ENCODE measurements around the gene AP3B2.

AP3B2 gene

DNA sequence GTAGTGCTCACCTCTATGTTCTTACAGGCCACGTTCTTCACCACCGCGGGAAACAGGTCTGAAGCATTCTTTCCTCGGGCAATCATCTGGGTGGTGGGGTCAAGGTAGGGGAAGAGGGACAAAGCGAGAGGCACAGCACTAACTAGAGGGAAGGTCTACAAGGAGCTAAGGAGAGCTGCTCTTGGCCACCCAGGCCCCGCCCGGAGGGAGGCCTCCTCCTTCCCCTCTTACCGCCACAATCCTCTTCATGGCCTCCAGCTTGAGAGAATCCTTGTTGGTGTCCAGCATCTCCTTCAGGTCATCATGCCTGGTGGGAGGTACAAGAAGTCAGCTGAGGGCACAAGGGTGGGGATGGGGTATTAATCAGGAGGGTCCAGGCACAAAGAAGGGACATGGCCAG is 20.5 kb downstream of the AP3B2 start:
- DNase-seq, result no peak

DNA sequence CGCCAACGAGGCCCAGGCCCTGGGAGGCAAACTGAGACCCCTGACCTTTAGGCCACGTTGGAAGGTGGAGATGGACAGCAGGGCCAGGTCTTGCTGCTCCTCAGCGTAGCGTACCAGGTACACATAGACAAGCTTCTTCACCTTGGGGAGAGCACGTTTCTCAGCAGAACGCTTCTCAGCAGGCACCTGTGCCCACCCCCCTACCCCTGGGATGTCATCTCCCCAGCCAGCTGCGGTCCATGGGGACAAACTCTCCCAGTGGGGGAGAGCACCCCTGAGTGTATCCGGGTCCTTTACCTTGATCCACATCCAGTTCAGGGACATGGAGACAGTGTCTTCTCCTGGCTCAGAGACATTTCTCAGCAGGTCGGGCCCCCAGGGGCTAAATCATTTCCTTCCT is 21.0 kb downstream of the AP3B2 start:
- DNase-seq, result no peak

DNA sequence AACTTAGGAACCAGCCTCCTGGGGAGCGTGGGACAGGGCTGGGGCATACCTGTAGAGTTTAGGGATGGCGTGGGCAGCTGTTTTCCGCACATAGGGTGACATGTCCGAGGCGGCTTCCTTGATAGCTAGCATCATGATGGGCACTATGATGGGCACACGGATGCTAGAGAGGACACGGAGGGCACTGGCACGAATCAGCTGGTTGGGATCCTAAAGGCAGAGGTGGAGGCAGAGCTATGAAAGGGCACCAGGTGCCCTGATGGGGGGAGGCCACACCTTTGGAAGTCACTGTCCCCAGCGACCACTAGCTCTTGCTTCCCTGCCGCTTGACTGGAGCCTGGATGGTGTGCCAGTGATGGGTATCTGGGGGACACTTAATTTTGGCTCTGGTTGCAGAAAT is 28.3 kb downstream of the AP3B2 start:
- no peak for DNase-seq

DNA sequence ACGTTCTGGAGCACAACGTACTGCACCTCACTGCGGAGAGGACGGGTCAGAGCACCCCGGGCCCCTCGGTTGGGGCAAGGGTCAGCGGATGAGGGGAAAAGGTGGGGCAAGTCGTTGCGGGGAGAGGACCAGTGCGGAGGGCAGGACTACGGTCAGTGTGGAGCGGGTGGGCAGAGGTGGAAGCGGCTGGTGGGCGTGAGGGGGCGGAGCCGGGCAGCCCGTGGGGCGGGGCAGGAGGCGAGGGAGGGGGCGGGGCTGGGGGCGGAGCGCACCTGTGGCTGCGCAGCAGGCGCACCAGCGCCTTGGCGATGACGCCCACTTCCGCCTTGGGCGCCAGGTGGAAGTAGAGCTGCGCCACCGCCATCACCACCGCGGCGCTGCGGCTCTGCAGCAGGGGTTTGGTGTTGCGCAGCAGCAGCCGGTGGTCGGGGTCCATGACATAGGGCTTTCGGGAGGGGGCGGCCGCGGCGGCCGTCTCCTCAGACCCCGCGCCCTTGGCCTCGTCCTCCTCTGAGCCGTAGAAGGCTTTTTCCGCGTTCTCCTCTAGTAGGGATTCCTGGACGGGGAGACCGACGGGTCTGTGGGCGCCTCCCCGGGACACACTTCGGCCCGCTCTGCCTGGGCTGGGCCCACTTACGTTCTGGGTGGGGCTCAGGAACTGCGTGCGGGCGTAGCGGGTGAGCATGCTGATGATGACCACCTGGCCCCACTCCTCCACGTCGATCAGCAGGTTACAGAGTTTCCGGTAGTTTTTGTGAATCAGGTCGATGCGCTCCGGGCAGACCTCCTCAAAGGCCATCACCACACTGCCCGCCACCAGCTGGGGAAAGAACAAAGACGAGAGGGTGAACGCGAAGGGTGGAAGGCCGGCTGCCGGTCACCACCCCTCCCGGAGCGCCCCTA is 29.2 kb downstream of the AP3B2 start:
- peak; percentile 79 for DNase-seq

DNA sequence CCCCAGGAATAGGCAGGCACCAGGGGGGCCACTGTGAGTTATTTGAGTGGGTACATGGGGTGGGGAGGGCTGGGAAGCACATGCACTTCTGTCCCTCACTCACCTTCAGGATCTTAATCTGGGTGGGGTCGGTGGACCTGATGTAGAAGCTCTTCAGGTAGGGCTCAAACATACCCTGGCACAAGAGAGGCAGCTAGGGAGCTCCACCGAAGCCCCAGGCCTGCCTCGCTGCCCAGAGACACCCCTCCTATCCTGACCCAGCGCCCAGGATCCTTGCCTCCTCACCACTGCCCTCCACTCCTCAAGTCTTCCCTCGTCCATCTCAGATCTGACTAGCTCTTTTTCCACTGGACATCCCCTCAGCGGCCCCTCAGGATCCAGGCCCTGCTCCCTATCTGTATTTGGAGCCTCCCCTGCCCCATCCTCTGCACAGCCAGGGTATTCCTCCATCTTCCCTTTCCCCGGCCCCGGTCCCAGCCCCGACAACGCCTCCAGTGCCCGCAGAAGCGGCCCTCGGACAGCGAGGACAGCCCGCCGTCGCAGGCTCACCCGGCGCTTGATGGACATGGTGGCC is 30.0 kb downstream of the AP3B2 start:
- no peak for DNase-seq

DNA sequence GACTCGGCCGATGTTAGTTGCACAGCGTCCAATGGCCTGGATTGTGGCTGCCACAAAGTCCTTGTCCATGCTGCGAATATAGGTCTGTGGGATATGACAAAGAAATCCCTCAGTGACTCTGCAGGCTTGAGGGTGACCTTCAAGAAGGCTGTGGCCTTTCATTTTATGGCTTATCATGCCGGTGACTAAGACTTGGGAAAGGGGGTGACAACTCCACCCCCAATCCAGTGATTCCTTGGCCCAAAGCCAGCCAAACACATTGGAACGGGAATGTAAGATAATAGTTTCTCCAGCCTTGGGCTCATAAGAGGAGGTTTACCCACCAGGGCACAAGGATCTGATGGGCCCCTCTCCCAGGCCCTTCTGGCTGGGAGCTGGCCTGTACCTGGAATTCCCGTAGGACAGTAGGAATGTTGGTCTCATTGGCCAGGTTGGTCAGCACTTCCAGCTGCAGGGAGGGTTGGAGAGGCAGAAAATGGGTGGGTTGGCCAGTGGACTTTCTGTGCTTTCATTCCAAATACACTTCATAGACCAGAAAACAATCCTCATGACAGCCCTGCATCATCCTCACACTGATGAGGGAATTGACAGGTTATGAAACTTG is 31.9 kb downstream of the AP3B2 start:
- no peak for DNase-seq

DNA sequence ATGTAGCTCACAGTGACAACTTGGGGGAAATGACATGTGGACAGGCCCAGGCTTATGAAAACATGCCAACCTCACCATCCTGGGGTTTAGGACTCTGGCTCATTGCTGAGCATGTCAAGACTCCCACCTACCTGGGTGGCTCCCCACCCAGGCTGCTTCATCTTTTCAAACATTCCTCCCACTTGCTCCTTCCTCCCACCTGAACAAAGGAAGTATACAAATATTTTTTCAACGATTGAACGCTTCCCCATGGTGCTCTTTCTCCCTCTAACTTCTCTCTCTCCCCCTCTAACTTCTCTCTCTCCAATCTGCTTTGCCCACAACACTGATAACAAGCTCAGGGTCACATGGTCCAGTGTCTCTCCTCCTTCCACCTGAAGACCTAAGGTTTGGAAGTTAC is 34.8 kb downstream of the AP3B2 start:
- DNase-seq, result no peak

DNA sequence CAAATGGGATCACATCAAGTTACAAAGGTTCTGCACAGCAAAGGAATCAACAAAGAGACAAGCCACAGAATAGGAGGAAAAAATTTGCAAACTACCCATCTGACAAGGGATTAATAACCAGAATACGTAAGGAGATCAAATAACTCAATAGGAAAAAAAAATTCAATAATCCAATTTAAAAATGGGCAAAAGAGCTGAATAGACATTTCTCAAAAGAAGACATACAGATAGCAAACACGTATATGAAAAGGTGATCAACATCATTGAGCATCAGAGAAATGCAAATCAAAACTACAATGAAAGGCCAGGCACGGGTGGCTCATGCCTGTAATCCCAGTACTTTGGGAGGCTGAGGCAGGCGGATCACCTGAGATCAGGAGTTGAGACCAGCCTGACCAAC is 39.0 kb downstream of the AP3B2 start:
- no peak for DNase-seq

DNA sequence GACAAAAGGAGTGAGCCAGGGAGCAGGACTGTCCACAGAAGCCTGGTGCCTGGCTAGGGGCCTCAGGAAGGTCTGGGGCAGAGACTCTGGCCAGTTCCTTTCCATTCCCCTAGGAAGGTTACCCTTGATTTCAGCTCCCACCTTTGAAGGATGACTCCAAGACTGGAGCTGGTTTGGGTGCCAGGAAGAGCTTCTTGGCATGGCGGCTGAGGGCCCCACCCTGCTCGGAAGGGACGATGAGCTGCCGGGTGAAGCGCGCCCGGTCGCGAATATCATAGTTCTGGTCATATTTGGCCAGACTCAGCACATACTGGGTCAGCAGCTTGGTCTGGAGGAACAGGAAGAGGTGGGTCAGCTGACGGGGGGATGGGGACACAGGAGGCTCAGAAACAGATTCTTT is 43.1 kb downstream of the AP3B2 start:
- no peak for DNase-seq

DNA sequence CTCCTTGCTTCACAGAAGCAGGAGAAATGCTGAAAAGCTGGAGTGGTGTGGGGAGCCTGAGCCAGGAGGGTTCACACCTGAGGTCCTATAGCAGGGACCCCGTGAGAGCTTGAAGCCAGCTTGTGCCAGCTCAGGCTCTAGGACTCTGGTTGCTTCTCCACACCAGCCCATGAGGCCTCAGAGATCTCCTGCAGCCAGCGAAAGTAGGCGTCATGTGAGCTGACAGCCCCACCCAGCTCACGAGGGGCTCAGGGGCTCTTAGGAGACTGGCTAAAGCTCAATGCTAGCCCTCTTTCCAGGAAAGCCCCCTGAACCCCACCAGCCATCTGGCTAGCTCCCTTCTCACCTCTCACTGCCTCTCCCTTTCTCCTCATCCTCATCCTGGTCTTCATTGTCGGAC is 45.7 kb downstream of the AP3B2 start:
- DNase-seq, result no peak

DNA sequence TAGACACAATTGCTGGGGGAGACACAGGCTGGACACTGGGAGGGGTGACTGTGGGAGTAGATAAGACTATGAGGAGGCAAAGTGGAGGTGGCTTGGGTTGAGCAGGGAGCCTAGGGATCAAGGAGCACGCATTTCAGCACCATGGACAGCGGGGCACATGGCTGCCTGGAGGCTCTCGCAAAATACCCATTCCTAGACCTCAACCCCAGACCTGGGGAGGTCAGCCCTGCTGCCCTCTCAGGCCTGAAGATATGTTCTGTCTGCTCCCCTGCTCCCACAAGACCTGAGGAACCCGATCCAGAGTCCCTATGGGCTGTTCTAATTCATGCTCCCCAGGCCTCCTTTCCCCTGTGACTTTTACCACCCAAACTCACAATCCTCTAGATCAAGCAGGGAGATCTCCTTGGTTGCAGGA is 46.5 kb downstream of the AP3B2 start:
- peak; percentile 38 for DNase-seq

DNA sequence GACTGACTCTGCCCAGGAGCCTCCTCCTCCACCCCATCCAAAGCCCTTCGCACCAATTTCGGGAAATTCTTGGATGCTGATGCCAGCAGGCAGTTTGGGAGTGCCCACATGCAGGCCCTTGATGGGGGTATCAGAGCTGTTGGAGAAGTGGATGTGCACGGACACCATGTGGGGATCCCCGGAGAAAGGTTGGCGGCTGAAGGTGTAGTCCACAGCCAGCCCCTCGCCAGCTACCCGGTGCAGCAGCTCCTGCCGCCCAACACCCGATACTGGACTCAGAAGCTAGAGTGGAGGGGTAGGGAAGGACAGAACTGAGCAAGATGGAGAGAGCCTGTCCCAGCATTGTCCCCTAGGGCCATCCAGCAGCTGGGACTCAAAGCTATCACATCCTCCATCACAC is 47.0 kb downstream of the AP3B2 start:
- no peak for DNase-seq

DNA sequence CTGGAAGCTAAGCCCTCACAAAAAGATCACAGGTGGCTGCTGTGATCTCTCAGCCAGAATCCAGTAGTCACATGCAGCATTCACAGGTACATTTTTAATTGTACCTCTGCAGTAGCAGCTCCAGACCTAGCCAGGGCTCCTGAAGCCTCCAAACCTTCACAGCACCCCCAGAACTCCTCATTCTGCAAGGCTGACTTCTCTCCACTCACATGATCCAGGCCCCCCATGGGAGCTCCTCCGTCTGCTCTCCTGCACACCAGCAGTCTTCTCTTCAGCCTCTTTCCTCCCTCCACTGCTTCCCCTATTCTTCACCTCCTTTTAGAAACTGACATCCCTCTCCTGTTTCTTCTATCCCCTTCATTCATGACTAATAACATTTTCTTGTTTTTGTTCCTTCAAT is 49.3 kb downstream of the AP3B2 start:
- no peak for DNase-seq

DNA sequence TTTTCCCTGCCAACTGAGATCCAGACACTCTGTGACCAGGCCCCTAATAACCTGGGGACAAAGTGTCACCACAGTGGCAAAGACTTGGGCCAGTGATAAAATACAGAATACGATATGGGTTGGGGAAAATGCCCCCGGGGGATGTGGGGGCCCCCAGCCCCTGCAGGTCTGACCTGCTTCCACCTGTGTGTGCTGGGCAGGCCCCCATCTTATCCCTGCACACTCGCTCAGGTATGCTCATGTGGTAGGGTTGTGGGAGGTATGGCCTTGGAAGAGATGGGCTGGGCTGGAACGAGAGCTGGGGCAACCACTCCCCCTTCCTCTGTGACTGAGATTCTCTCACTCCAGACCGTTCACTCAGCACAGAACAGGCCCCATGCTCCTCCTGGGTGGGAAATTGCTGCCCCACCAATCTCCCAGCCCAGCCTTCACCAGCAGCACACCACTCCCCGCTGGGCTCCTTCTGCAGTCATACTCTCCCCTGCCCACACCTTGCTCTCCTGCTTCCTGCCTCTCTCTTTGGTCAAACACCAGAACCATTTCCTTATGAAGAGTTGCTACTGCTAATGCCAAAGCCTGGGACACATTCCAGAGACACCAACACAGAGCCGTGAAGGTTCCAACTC is 52.9 kb downstream of the AP3B2 start:
- DNase-seq, result no peak

DNA sequence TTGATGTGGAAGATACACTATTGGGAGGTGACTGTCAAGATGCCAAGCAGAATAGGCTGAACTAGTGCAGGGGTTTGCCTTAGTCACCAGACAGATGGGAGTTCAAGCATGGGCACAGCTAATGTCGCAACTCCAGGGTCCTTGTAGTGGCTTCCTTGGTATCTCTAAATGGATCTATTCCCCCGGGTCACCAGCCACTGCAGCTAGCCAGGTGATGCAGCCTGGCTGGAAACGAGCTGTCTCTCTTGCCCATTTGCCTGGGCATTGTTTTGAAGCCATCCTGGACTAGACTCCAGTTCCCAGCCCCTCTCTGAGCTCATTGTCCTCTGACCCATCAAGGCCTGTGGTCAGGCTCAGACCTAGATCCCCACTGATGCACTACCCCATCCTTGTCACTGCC is 54.1 kb downstream of the AP3B2 start:
- DNase-seq, result no peak

DNA sequence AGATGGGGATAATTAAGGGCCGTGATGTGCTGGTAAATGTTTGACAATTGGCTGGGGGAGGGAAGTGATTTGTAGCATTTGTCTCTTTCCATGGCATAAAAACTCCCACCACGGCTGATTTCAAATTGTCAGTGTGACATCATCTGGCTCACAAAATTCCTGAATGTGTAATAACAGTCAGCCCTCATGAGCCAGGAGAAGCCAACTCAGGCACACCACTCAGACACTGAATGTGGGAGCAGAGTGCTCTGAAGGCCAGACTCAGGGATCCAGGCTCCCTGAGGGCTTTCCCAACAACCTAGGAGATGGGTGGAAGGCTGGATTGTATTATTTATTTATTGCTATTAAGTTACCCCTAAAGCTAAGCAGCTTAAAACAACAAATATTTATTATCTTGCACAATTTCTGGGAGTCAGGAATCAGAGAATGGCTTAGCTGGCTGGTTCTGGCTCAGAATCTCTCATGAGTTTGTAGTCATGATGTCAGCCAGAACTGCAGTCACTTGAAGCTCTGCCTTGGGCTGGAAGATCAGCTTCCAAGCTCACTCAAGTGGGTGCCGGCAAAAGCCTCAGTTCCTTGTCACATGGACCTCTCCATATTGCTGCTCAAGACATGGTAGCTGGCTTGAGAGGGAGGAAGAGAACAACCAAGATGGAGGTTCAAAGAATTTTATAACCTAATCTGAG is 56.0 kb downstream of the AP3B2 start:
- no peak for DNase-seq

DNA sequence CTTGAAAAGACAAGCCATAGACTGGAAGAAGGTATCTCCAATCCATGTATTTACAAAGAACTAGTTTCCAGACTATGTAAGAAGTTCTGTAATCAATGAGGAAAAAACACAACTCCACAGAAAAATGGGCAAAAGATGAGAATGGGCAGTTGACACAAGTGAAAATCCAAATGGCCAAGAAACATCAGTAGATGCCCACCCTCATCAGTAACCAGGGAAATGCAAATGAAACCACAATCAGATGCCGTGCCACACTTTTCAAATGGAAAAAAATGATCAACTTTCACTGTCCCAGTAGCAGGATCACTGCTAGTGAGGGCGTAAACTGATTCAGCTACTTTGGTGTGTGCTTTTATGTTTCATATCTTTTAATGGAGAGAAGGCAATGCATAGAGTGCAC is 58.0 kb downstream of the AP3B2 start:
- DNase-seq, result no peak

DNA sequence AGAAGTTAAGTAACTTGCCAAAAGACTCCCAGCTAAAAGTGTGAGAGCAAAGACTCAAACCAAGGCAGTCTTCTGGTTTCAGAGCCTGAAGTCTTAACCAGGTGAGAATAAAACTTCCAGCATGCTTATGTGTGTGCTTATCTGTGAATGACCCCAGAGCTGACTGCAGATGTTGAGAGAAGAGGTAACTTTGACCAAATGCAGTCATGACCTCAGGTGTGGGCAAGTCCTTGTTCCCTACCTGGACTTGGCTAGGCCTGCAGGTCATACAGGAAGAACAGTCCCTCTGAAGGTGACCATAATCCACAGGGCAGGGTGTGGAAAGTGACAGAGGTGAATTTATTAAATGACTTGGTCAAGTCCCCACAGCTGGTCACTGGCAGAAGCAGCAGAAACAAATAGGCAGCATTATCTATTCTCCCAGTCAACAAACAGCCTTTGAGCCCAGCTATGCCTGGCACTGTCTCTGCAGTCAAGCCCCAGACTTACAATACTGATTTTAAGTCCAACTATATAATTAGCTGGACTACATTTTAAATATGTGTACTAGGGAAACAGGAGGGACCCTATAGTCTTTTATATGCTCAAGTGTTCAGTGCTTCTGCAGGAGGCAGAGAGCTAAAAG is 59.5 kb downstream of the AP3B2 start:
- no peak for DNase-seq

DNA sequence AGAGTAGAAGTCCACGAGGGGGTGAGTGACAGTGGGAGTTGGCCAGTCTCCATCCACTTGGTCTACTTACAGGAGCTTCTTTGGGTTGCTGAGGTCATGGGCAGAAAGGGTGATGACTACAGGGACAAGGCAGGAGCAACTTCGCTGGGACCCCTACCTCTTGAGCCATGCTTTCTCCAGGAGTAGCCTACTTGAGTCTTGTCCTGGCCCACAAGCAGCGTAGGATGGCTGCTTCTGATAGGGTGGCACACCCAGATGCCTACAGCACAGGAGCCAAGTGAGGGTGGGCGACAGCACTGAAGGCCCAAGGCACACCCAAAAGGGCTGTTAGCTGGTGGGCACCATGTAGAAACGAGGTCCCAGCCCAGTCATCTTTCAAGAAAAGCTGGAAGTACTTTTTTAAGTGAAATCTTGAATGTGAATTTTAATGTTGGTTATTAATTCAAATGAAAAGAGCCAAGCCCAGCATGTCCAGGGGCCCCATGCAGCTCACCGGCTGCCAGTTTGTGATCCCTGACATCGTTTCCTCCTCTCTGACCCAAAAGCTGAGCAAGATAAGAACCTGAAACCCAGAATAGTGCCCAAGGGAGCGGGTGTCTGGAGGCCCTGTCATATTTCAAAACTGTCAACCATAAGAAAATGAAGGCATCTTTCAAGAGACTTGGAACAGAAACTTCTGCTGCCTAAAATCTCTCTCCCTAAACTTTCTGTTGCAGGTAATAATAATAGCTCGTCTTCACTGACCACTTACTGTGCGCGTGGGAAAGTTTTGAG is 60.3 kb downstream of the AP3B2 start:
- DNase-seq, result no peak

DNA sequence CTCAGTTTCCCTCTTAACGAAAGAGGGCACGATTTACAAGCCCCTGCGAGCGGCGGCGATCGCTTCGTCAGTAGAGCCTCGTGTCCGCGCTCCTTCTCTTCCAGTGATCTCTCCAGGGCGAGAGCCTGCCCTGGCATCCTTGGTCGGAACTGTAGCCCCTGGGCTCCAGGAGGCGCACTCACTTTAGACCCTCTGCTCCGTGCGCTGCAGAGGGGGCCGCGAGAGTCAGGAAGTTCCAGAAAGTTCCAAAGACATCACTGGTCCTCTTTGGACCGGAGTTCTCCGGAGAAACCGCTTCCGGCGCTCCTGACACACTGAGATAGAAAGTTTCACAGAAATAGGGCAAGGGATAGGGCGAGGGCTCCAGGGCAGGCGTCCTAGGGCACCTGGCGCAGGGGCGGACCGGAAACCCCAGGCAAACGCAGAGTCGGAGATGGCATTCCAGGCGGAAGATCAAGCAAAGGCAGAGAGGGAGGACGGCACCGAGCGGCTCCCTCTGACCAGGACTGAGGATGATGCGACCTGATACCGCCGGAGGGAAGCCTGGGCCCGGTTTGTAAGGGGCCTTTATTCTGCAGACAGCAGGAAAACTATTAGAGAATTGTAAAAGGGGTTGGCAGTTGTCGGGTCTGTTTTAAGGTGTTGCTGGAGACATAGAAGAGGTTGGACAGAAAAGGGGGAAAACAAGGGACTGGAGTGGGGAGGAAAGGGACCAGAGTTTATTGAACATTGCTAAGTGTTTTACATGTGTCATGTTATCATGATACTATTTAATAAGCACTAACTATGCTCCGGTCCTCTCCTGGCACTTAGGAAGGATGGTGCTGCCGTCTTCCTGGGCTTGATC is 61.2 kb downstream of the AP3B2 start:
- DNase-seq, result no peak

DNA sequence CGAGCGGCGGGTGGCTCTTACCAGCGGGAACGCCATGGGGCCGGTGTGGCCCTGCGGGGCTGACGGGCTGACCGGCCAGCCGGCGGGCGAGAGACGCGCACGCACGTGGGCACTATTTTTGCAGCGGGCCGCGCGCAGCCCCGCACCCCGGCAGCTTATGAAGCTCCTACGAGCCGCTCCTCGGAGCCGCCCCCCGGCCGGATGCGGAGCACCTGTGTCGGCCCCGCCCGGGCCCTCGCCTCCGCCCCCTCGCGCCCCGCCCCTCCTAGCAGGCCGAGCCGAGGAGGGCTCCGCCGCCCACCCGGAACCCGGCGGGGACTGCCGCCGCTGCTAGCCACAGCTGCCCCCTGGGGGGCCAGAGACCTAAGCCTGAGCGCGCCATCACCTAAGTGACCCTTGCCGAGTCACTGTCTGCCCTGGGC is 61.8 kb downstream of the AP3B2 start:
- DNase-seq, result peak; percentile 16

Measured in stimulated activated CD4-positive, alpha-beta T cell treated with anti-CD3 and anti-CD28 coated beads, Interleukin-1b, Interleukin-23, amount 100 ng/mL, for 48 hours (primary cell).